Central memory CD8-positive, alpha-beta T cell (primary cell): ENCODE measurements around the gene SLC39A11.

ENCODE experiments used
- ATAC-seq: fragments of 150-1000 bp; cut with Tn5 transposase; replicated peaks from 2 replicates; pipeline ENCODE4 v1.10.0; 2022; ENCODE audit warnings: mild to moderate bottlenecking, moderate FRiP score, moderate number of reproducible peaks; ENCODE audit not compliant: poor library complexity, severe bottlenecking; ENCODE audit errors: extremely low read depth
- DNase-seq, 2 donors: peaks; one replicate each; pipeline ENCODE4 v3.0.0; 2021; ENCODE audit warnings: low spot score in 2 of 2
- H3K27ac Mint-ChIP-seq: one replicate; pipeline ENCODE4 v1.8.0; 2022; ENCODE audit warnings: low read depth, mild to moderate bottlenecking, moderate library complexity, mixed read lengths
- H3K27me3 Mint-ChIP-seq: one replicate; pipeline ENCODE4 v1.8.0; 2022; ENCODE audit warnings: mixed read lengths
- H3K36me3 Mint-ChIP-seq: one replicate; pipeline ENCODE4 v1.8.0; 2022; ENCODE audit warnings: mild to moderate bottlenecking, moderate library complexity, mixed read lengths; ENCODE audit not compliant: insufficient read depth
- H3K4me1 Mint-ChIP-seq: one replicate; pipeline ENCODE4 v1.8.0; 2022; ENCODE audit warnings: mixed read lengths
- H3K4me3 Mint-ChIP-seq: one replicate; pipeline ENCODE4 v1.8.0; 2022; ENCODE audit warnings: mild to moderate bottlenecking, moderate library complexity, mixed read lengths
- H3K9me3 Mint-ChIP-seq: one replicate; pipeline ENCODE4 v1.8.0; 2022; ENCODE audit warnings: mixed read lengths

Gene SLC39A11

DNA sequence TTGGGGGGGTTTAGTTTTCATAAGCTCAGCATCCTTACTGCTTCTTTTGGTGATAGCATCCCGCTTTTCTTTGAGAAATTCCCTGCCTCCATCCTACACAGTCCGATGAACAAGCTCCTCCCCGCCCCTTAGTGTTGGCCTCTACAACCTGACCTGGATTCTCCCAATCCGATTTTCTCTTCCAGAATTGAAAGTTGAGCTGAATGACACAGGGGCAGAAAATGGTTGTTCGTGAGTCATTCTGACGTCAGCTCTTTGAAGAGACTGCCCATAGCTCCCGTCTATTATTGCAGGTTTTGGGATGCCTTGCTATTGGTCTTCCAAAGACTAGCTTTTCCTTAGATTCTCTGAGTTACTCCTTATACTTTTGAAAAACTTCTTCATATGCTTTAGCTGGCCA is 279.7 kb downstream of the SLC39A11 start:
- H3K27ac Mint-ChIP-seq = no peak overlapping the region
- H3K27me3 Mint-ChIP-seq = no peaks in the 10 kb centered on the region
- H3K9me3 Mint-ChIP-seq = peaks cover 6% of the 10 kb centered on the region
- peaks cover 5% of the 10 kb centered on the region for H3K36me3 Mint-ChIP-seq
- no peak overlapping the region for H3K4me3 Mint-ChIP-seq
- H3K4me1 Mint-ChIP-seq = no peaks in the 10 kb centered on the region
- ATAC-seq = no peak
- DNase-seq = no peak

- ATAC-seq (no peak), DNase-seq (no peak)
- H3K27me3 Mint-ChIP-seq = no peaks in the 10 kb centered on the region
- H3K4me1 Mint-ChIP-seq = no peaks in the 10 kb centered on the region
- peaks cover 4% of the 10 kb centered on the region for H3K36me3 Mint-ChIP-seq
- peaks cover 6% of the 10 kb centered on the region for H3K9me3 Mint-ChIP-seq
- no peak overlapping the region for H3K4me3 Mint-ChIP-seq
- no peak overlapping the region for H3K27ac Mint-ChIP-seq
Observed at GRCh38 chr17:72811976-72812687, 280.4 kb downstream of the SLC39A11 start.

DNA sequence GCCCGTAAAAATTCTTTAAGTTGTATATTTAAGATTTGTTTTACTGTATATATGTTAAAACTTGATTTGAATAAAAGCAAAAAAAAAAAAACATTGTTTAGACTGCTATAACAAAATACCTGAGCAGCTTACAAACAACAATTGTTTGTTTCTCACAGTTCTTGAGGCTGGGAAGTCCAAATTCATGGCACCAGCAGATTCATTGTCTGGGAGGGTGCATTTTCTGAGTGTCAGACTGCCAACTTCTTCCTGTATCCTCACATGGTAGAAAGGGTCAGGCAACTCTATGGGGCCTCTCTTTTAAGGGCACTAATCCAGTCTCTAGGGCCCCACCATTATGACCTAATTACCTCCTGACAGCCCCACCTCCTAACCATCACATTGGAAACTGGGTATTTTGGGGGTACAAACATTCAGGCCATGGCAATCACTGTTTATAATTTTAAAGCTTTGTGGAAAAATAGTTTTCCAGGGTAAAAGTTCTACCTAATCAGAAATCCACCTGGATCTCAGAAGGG is 281.4 kb downstream of the SLC39A11 start:
- no peak for DNase-seq
- Mint-ChIP-seq H3K4me3 (no peak overlapping the region), H3K27me3 (no peaks in the 10 kb centered on the region), H3K4me1 (no peaks in the 10 kb centered on the region), H3K36me3 (peaks cover 4% of the 10 kb centered on the region), H3K9me3 (peaks cover 6% of the 10 kb centered on the region), H3K27ac (no peak overlapping the region)
- no peak for ATAC-seq

- no peaks in the 10 kb centered on the region for H3K36me3 Mint-ChIP-seq
- no peak overlapping the region for H3K4me3 Mint-ChIP-seq
- peaks cover under 1% of the 10 kb centered on the region for H3K9me3 Mint-ChIP-seq
- DNase-seq (no peak), ATAC-seq (no peak)
- H3K27ac Mint-ChIP-seq = no peak overlapping the region
- no peaks in the 10 kb centered on the region for H3K4me1 Mint-ChIP-seq
- H3K27me3 Mint-ChIP-seq = no peaks in the 10 kb centered on the region
Observed at GRCh38 chr17:72806011-72806410, 286.5 kb downstream of the SLC39A11 start.

DNA sequence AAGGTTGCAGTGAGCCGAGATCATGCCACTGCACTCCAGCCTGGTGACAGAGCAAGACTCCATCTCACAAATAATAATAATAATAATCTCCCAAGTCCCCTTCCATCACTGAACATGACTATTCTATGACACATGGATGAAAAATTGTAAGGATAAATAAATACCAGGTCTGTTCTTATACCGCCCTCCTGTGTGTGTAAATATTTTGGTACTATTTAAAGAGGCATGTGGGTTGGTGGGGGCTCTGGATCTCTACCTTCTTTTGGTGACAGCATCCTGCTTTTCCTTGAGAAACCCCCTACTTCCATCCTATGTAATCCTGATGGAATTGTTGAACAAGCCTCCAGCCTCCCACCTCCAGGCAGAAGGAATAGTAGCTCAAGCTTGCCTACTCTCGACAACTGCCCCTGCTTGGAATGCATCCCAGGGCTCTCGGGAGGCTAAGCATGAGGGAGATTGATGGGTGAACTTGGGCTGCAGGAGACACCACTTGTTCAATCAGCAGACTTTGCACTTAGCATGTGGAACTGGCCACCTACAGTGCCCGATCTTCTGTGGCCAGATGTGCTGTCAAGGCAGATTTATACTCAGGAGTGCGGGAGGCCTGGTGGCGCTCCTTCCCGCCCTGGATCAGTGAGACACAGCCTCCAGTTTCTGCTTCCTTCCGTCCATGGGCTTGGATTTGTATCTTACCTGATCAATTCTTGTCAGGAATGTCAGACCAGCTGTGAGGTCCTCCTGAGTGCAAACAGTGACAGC is 287.4 kb downstream of the SLC39A11 start:
- DNase-seq (no peak), ATAC-seq (no peak)
- Mint-ChIP-seq H3K27ac (no peak overlapping the region), H3K4me3 (no peak overlapping the region), H3K9me3 (peaks cover 8% of the 10 kb centered on the region), H3K4me1 (no peaks in the 10 kb centered on the region), H3K36me3 (no peaks in the 10 kb centered on the region), H3K27me3 (no peaks in the 10 kb centered on the region)

- H3K27ac Mint-ChIP-seq = no peak overlapping the region
- DNase-seq (no peak), ATAC-seq (no peak)
- H3K4me1 Mint-ChIP-seq = no peaks in the 10 kb centered on the region
- H3K4me3 Mint-ChIP-seq = no peak overlapping the region
- no peaks in the 10 kb centered on the region for H3K27me3 Mint-ChIP-seq
- no peaks in the 10 kb centered on the region for H3K36me3 Mint-ChIP-seq
- peaks cover 24% of the 10 kb centered on the region for H3K9me3 Mint-ChIP-seq
Observed at GRCh38 chr17:72802726-72803125, 289.8 kb downstream of the SLC39A11 start.

DNA sequence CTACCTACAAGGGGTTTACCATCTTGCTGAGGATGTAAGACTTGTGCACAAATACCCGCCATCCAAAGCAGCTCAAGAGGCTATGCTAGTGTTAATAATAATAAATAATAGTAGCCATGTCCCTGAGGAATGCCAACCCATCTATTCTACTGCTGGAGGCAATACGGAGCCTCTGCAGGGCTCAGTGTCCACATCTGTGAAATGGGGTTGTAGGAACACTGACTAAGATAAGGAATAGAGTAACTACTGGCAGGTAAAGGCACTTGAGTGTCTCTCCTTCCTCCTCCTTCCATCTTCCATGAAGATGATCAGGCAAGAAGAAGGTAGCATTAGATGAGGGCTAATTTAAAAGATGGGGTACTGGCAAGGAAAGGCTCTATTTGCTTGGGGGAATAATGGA is 295.3 kb downstream of the SLC39A11 start:
- ATAC-seq = no peak
- H3K27ac Mint-ChIP-seq = no peak overlapping the region
- H3K27me3 Mint-ChIP-seq = no peaks in the 10 kb centered on the region
- H3K4me1 Mint-ChIP-seq = no peaks in the 10 kb centered on the region
- H3K4me3 Mint-ChIP-seq = no peak overlapping the region
- DNase-seq = no peak
- peaks cover 45% of the 10 kb centered on the region for H3K9me3 Mint-ChIP-seq
- no peaks in the 10 kb centered on the region for H3K36me3 Mint-ChIP-seq

DNA sequence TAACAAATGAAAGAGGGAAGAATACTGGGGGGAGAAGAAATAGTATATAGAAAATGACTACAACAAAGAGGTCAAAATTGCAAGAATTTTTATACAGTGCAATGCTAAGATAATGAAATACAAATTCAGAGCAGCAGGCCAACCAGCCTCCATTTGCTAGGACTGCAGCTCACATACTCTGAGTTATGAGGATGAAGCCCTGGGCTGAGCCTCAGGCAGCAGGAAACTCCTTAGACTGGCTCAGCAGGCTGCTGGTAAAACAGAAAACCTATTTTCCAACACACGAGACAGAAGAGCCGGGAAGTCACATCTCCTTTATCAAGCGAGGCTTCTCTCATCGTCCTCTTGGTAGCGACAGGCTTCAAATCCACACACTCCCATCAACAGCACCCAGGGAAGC is 296.5 kb downstream of the SLC39A11 start:
- H3K9me3 Mint-ChIP-seq = peaks cover 50% of the 10 kb centered on the region

GRCh38 chr17:72794152-72794551 is 298.3 kb downstream of the SLC39A11 start:
- Mint-ChIP-seq H3K27me3 (no peaks in the 10 kb centered on the region), H3K4me1 (no peaks in the 10 kb centered on the region), H3K27ac (peak overlapping the region; percentile 1), H3K9me3 (peaks cover 38% of the 10 kb centered on the region), H3K4me3 (no peak overlapping the region), H3K36me3 (peaks cover 3% of the 10 kb centered on the region)
- no peak for ATAC-seq
- DNase-seq = no peak

More for the DNA sequence above, 296.5 kb downstream of the SLC39A11 start:
- no peaks in the 10 kb centered on the region for H3K4me1 Mint-ChIP-seq
- H3K27ac Mint-ChIP-seq = no peak overlapping the region
- ATAC-seq (no peak), DNase-seq (no peak)
- H3K27me3 Mint-ChIP-seq = no peaks in the 10 kb centered on the region
- H3K36me3 Mint-ChIP-seq = no peaks in the 10 kb centered on the region
- H3K4me3 Mint-ChIP-seq = no peak overlapping the region

GRCh38 chr17:72792771-72793170 is 299.7 kb downstream of the SLC39A11 start:
- H3K36me3 Mint-ChIP-seq = peaks cover 3% of the 10 kb centered on the region
- peaks cover 28% of the 10 kb centered on the region for H3K9me3 Mint-ChIP-seq
- H3K27ac Mint-ChIP-seq = no peak overlapping the region
- H3K4me3 Mint-ChIP-seq = no peak overlapping the region
- no peak for DNase-seq
- no peaks in the 10 kb centered on the region for H3K27me3 Mint-ChIP-seq
- no peak for ATAC-seq
- no peaks in the 10 kb centered on the region for H3K4me1 Mint-ChIP-seq

GRCh38 chr17:72790190-72790589 is 302.3 kb downstream of the SLC39A11 start:
- DNase-seq = no peak
- H3K27ac Mint-ChIP-seq = no peak overlapping the region
- H3K36me3 Mint-ChIP-seq = peaks cover 4% of the 10 kb centered on the region
- H3K27me3 Mint-ChIP-seq = no peaks in the 10 kb centered on the region
- no peaks in the 10 kb centered on the region for H3K4me1 Mint-ChIP-seq
- no peak overlapping the region for H3K4me3 Mint-ChIP-seq
- no peak for ATAC-seq
- H3K9me3 Mint-ChIP-seq = peaks cover 26% of the 10 kb centered on the region

GRCh38 chr17:72789711-72790110 is 302.8 kb downstream of the SLC39A11 start:
- H3K4me3 Mint-ChIP-seq = no peak overlapping the region
- H3K27me3 Mint-ChIP-seq = no peaks in the 10 kb centered on the region
- H3K36me3 Mint-ChIP-seq = peaks cover 4% of the 10 kb centered on the region
- no peak overlapping the region for H3K27ac Mint-ChIP-seq
- H3K4me1 Mint-ChIP-seq = no peaks in the 10 kb centered on the region
- DNase-seq = no peak
- peaks cover 22% of the 10 kb centered on the region for H3K9me3 Mint-ChIP-seq
- ATAC-seq = no peak
